Activated naive CD4-positive, alpha-beta T cell treated with anti-CD3 and anti-CD28 coated beads, Interleukin-2, amount 50 U/mL, for 24 hours (primary cell): ENCODE measurements around the gene FAM107B.

Source experiments
- H3K27ac Mint-ChIP-seq: one replicate; pipeline ENCODE4 v1.8.0; 2021; ENCODE audit warnings: mild to moderate bottlenecking, mixed read lengths
- H3K27me3 Mint-ChIP-seq: one replicate; pipeline ENCODE4 v1.8.0; 2021; ENCODE audit warnings: mixed read lengths
- H3K36me3 Mint-ChIP-seq: one replicate; pipeline ENCODE4 v1.8.0; 2021; ENCODE audit warnings: mixed read lengths
- H3K4me1 Mint-ChIP-seq: one replicate; pipeline ENCODE4 v1.8.0; 2021; ENCODE audit warnings: mixed read lengths
- H3K4me3 Mint-ChIP-seq: one replicate; pipeline ENCODE4 v1.8.0; 2021; ENCODE audit warnings: mild to moderate bottlenecking, mixed read lengths
- H3K9me3 Mint-ChIP-seq: one replicate; pipeline ENCODE4 v1.8.0; 2021; ENCODE audit warnings: mixed read lengths

Gene FAM107B

GRCh38 chr10:14556285-14556956, 218.3 kb downstream of the FAM107B start:
- H3K27me3 Mint-ChIP-seq: no peaks in the 10 kb centered on the region
- peaks cover 98% of the 10 kb centered on the region for H3K4me1 Mint-ChIP-seq
- peaks cover 30% of the 10 kb centered on the region for H3K36me3 Mint-ChIP-seq
- peak overlapping the region; percentile 58 for H3K4me3 Mint-ChIP-seq
- H3K9me3 Mint-ChIP-seq: peaks cover 6% of the 10 kb centered on the region
- peak overlapping the region; percentile 96 for H3K27ac Mint-ChIP-seq

DNA sequence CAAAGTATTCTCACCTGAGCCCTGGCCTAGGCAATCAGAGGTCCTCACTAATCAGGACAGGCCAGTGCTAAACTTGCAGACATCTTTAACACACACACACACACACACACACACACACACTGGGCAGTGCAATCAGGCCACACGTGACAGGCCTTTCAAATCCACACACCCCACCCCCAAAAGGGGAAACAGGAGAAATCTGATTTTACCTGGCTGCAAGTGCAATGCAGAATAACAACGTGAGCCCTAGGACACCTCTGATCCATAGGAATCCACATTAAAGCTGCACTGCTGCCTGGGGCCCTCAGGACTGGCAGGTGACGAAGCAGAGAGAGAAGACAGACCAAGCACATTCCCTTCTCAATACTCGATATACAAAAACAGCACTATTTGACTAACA, 218.9 kb downstream of the FAM107B start:
- Mint-ChIP-seq H3K27me3 (no peaks in the 10 kb centered on the region), H3K4me3 (peak overlapping the region; percentile 53), H3K27ac (peak overlapping the region; percentile 96), H3K36me3 (peaks cover 31% of the 10 kb centered on the region), H3K9me3 (peaks cover 6% of the 10 kb centered on the region), H3K4me1 (peaks cover 98% of the 10 kb centered on the region)

GRCh38 chr10:14554491-14555205, 220.0 kb downstream of the FAM107B start:
- Mint-ChIP-seq H3K9me3 (no peaks in the 10 kb centered on the region), H3K27ac (peak overlapping the region; percentile 52), H3K4me3 (peak overlapping the region; percentile 73), H3K36me3 (peaks cover 30% of the 10 kb centered on the region), H3K4me1 (peaks cover 98% of the 10 kb centered on the region), H3K27me3 (no peaks in the 10 kb centered on the region)

GRCh38 chr10:14554091-14554490, 220.6 kb downstream of the FAM107B start:
- H3K27me3 Mint-ChIP-seq: no peaks in the 10 kb centered on the region
- peak overlapping the region; percentile 73 for H3K4me3 Mint-ChIP-seq
- H3K9me3 Mint-ChIP-seq: no peaks in the 10 kb centered on the region
- peaks cover 98% of the 10 kb centered on the region for H3K4me1 Mint-ChIP-seq
- peak overlapping the region; percentile 52 for H3K27ac Mint-ChIP-seq
- H3K36me3 Mint-ChIP-seq: peaks cover 31% of the 10 kb centered on the region

DNA sequence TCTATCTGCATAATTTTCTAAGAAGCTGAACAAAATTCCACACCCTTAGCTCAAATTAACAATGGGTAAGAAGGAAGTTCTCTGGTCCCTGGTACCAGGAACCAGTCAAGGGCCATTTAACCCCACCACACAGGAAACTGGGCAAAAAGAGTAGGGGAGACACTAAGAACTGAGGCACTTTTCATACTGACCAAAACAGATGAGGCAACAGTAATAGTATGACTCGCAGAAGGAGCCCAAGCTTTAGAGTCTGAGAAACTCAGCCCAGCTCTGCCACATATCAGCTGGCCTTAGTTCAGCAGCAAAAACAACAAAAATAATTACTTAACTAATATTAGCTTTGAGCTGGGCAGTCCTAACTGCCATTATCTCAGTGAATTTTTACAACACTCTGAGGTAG, 221.2 kb downstream of the FAM107B start:
- Mint-ChIP-seq H3K36me3 (peaks cover 33% of the 10 kb centered on the region), H3K27ac (peak overlapping the region; percentile 93), H3K4me3 (peak overlapping the region; percentile 62), H3K9me3 (no peaks in the 10 kb centered on the region), H3K27me3 (no peaks in the 10 kb centered on the region), H3K4me1 (peaks cover 98% of the 10 kb centered on the region)

DNA sequence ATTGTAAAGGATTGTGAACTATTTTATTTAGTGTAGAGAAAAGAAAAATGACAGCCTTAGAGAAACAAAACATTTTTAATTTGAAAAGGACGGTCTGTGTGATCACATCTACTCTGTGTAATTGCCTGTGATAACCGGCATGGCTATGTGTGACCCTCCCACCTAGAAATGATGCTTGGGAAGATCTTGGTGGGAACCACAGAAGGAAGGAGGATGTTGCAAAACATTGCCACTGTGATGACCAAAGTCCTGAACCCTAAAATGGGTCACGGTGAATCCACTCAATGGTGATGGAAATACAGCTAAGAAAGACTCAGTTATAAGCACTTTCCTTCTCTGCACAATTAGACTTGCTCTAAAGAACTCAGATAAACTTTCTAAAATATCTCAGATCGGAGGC, 222.7 kb downstream of the FAM107B start:
- Mint-ChIP-seq H3K4me3 (peak overlapping the region; percentile 48), H3K36me3 (peaks cover 35% of the 10 kb centered on the region), H3K9me3 (no peaks in the 10 kb centered on the region), H3K4me1 (peaks cover 98% of the 10 kb centered on the region), H3K27me3 (no peaks in the 10 kb centered on the region), H3K27ac (peak overlapping the region; percentile 94)

DNA sequence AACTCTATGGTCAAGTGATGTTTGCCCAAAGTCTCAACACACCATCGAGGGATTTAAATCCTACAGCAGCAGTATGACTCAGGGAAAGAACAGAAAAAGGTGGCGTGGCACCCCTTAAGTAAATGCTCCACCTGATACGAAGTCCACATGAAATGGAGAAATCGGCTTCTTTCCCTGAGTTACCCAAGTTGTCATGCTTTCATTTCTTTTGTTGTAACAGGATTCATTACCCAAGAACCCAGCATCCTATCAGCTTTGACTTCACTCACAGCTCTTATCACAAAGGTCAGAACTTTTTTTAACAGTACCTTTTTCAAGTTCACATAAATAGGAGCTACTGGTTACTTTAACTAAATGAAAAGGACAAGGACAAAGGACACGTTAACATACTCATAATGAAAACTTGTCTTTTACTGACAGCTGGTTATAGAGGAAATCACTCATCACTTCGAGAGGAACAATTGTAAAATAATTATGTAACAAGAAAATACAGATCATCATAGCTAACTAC, 224.2 kb downstream of the FAM107B start:
- no peaks in the 10 kb centered on the region for H3K9me3 Mint-ChIP-seq
- H3K27ac Mint-ChIP-seq: peak overlapping the region; percentile 95
- no peaks in the 10 kb centered on the region for H3K27me3 Mint-ChIP-seq
- H3K4me1 Mint-ChIP-seq: peaks cover 98% of the 10 kb centered on the region
- peak overlapping the region; percentile 36 for H3K4me3 Mint-ChIP-seq
- H3K36me3 Mint-ChIP-seq: peaks cover 33% of the 10 kb centered on the region

- Mint-ChIP-seq H3K36me3 (peaks cover 31% of the 10 kb centered on the region), H3K27ac (peak overlapping the region; percentile 95), H3K4me1 (peaks cover 98% of the 10 kb centered on the region), H3K9me3 (no peaks in the 10 kb centered on the region), H3K4me3 (no peak overlapping the region), H3K27me3 (no peaks in the 10 kb centered on the region)
Measured at GRCh38 chr10:14549496-14549895, 225.2 kb downstream of the FAM107B start.

DNA sequence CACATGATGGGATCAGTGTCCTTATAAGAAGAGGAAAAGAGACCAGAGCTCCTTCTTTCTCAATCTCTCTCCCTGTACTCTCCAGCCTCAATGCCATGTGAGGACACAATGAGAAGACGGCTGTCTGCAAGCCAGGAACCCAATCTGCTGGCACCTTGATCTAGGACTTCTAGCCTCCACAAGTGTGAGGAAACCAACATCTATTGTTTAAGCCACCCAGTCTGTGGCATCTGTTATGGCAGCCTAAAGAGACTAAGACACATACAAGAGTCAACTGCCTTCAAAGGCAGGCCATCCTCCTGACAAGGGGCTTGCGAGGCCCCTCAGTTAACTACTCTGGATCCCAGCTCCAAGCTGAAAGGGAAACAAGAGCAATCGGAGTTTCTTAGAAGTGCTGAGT, 225.7 kb downstream of the FAM107B start:
- H3K4me3 Mint-ChIP-seq: no peak overlapping the region
- peaks cover 31% of the 10 kb centered on the region for H3K36me3 Mint-ChIP-seq
- no peaks in the 10 kb centered on the region for H3K27me3 Mint-ChIP-seq
- H3K9me3 Mint-ChIP-seq: no peaks in the 10 kb centered on the region
- peaks cover 98% of the 10 kb centered on the region for H3K4me1 Mint-ChIP-seq
- peak overlapping the region; percentile 95 for H3K27ac Mint-ChIP-seq

DNA sequence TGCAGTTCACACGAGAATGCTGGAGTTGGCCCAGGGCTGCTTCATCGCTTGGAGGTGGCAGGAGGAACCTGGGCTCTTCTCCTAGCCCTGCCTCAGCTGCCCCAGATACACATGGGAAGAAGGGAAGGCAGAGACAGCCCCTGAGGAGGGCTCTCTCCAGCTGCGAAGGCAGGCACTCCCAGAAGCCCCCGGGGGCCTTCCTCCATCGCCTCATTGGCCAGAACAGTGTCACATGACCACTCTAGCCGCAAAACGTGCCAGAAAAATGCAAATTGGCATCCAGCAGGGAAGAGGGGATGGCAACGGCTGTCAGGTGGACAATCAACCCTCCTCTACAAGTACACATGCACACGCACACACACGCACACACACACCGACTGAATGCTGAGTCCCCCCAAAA, 226.2 kb downstream of the FAM107B start:
- H3K4me3 Mint-ChIP-seq: no peak overlapping the region
- H3K27ac Mint-ChIP-seq: no peak overlapping the region
- H3K9me3 Mint-ChIP-seq: no peaks in the 10 kb centered on the region
- no peaks in the 10 kb centered on the region for H3K27me3 Mint-ChIP-seq
- peaks cover 100% of the 10 kb centered on the region for H3K4me1 Mint-ChIP-seq
- H3K36me3 Mint-ChIP-seq: peaks cover 31% of the 10 kb centered on the region

DNA sequence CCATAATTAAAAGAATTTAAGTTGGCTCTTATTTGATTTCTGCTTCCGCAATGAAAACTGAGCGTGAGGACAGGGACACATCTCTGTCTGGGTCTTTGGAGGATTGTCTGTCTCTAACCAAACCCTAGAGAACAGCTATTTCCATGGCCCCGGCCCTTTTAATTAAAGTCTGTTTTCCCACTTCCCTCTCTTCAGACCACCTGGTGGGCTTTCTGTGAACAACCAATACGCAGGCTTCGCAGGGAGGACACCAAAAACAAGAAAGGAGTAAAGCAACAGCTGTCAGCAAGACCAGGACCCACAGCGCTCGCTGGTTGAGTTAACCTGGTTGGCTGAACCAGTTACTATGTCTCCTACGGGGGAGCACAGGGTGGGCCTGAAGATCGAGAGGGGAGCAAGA, 226.9 kb downstream of the FAM107B start:
- peaks cover 26% of the 10 kb centered on the region for H3K36me3 Mint-ChIP-seq
- H3K9me3 Mint-ChIP-seq: no peaks in the 10 kb centered on the region
- peaks cover 100% of the 10 kb centered on the region for H3K4me1 Mint-ChIP-seq
- H3K27ac Mint-ChIP-seq: peak overlapping the region; percentile 79
- H3K4me3 Mint-ChIP-seq: no peak overlapping the region
- H3K27me3 Mint-ChIP-seq: no peaks in the 10 kb centered on the region

DNA sequence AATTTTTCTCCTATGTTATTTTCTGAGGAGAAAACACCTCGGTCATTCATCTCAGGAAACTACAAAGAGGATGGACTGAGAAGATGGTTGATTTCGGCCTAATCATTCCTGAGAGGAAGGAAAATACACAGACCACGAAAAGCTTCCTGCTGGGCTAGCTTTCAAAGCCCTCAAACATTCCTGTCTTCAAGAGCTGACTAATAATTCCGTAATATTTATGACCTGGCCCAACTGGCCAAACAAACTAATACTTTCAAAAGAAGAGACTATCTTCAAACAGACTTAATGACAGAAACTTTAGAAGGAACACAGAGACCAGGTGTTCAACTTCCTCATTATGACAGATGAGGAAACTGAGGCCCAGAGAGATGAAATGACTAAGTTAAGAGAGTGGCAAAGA, 228.9 kb downstream of the FAM107B start:
- Mint-ChIP-seq H3K27me3 (no peaks in the 10 kb centered on the region), H3K4me1 (peaks cover 98% of the 10 kb centered on the region), H3K27ac (peak overlapping the region; percentile 67), H3K4me3 (no peak overlapping the region), H3K9me3 (no peaks in the 10 kb centered on the region), H3K36me3 (peaks cover 29% of the 10 kb centered on the region)

DNA sequence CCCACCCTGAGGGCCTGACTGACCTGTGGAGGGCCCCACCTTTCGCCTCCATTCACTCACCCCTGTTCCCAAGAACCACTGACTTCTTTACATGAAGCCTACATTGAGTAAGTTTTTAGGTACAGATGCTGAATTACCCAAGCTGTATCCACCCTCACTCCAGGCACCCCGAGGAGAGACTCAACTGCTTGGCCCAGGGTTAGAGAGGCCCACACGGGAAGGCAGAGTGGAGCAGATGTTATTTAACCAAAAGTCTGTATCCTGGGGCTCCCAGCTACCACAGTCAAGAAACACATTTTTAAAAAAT, 230.8 kb downstream of the FAM107B start:
- Mint-ChIP-seq H3K27ac (peak overlapping the region; percentile 85), H3K4me3 (peak overlapping the region; percentile 54), H3K36me3 (peaks cover 22% of the 10 kb centered on the region)

GRCh38 chr10:14543046-14543903, 231.4 kb downstream of the FAM107B start:
- peaks cover 22% of the 10 kb centered on the region for H3K36me3 Mint-ChIP-seq
- H3K27me3 Mint-ChIP-seq: no peaks in the 10 kb centered on the region
- H3K9me3 Mint-ChIP-seq: no peaks in the 10 kb centered on the region
- peaks cover 98% of the 10 kb centered on the region for H3K4me1 Mint-ChIP-seq
- peak overlapping the region; percentile 85 for H3K27ac Mint-ChIP-seq
- peak overlapping the region; percentile 71 for H3K4me3 Mint-ChIP-seq

More for the DNA sequence above, 230.8 kb downstream of the FAM107B start:
- Mint-ChIP-seq H3K27me3 (no peaks in the 10 kb centered on the region), H3K9me3 (no peaks in the 10 kb centered on the region), H3K4me1 (peaks cover 98% of the 10 kb centered on the region)

DNA sequence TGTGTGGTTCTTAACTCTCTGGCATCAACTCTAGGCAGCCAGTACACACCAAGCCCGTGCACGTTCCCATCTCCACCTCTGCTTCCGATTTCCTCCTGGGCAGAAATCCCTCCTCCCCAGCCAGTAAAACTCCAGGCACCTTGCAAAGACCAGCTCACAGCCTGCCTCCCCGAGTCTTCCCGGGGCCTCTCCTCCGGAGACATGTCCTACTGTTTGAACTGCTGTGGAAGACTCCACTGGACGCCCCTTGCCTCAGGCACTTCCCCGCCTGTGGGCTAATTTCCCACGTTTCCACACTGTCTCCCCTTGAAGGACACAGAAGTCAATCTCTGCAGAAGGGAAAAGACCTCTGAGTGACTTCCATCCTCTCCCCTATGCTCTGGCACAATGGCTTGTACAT, 233.3 kb downstream of the FAM107B start:
- peak overlapping the region; percentile 15 for H3K4me3 Mint-ChIP-seq
- no peaks in the 10 kb centered on the region for H3K9me3 Mint-ChIP-seq
- peaks cover 16% of the 10 kb centered on the region for H3K36me3 Mint-ChIP-seq
- no peaks in the 10 kb centered on the region for H3K27me3 Mint-ChIP-seq
- H3K4me1 Mint-ChIP-seq: peaks cover 94% of the 10 kb centered on the region
- H3K27ac Mint-ChIP-seq: peak overlapping the region; percentile 92
